ENCODE results near the gene GPR55.
"Not testable (repeated sequence)": the region's sequence is repeated elsewhere in the genome, so short reads cannot be mapped to it uniquely, and the experiment has no call there.

The GPR55 gene

GRCh38 chr2:230924470-230925341, at the start of gene GPR55:
Gene GPR55, minus strand, starts transcription at chr2:230925242. Its CDS starts 14,280 bp downstream, at chr2:230910962.
- DNase-seq (ENCODE audit: low spot score) = peak; percentile 91

- peak; percentile 88 for DNase-seq (ENCODE audit: low spot score)
Measured at GRCh38 chr2:230974096-230974913, 49.3 kb upstream of the GPR55 start.

- DNase-seq (ENCODE audit: low spot score) = no peak
Measured at GRCh38 chr2:230972046-230972445, 47.0 kb upstream of the GPR55 start.

- DNase-seq (ENCODE audit: low spot score) = no peak
Measured at GRCh38 chr2:230969659-230970015, 44.6 kb upstream of the GPR55 start.

GRCh38 chr2:230968921-230969658, 44.0 kb upstream of the GPR55 start:
- no peak for DNase-seq (ENCODE audit: low spot score)

- not testable (repeated sequence) for DNase-seq (ENCODE audit: low spot score)
Measured at GRCh38 chr2:230968314-230968713, 43.3 kb upstream of the GPR55 start.

- no peak for DNase-seq (ENCODE audit: low spot score)
Measured at GRCh38 chr2:230967113-230967512, 42.1 kb upstream of the GPR55 start.

GRCh38 chr2:230964136-230964730, 39.2 kb upstream of the GPR55 start:
- no peak for DNase-seq (ENCODE audit: low spot score)

- DNase-seq (ENCODE audit: low spot score) = no peak
Measured at GRCh38 chr2:230961091-230961491, 36.0 kb upstream of the GPR55 start.

GRCh38 chr2:230960026-230960425, 35.0 kb upstream of the GPR55 start:
- no peak for DNase-seq (ENCODE audit: low spot score)

- no peak for DNase-seq (ENCODE audit: low spot score)
Measured at GRCh38 chr2:230958820-230959756, 34.0 kb upstream of the GPR55 start.

GRCh38 chr2:230957756-230958391, 32.8 kb upstream of the GPR55 start:
- no peak for DNase-seq (ENCODE audit: low spot score)

GRCh38 chr2:230956827-230957755, 32.0 kb upstream of the GPR55 start:
- DNase-seq (ENCODE audit: low spot score) = peak; percentile 93

- DNase-seq (ENCODE audit: low spot score) = no peak
Measured at GRCh38 chr2:230955163-230955737, 30.2 kb upstream of the GPR55 start.

GRCh38 chr2:230954746-230955145, 29.7 kb upstream of the GPR55 start:
- no peak for DNase-seq (ENCODE audit: low spot score)

GRCh38 chr2:230953845-230954244, 28.8 kb upstream of the GPR55 start:
- no peak for DNase-seq (ENCODE audit: low spot score)

GRCh38 chr2:230952226-230952956, 27.3 kb upstream of the GPR55 start:
- no peak for DNase-seq (ENCODE audit: low spot score)

GRCh38 chr2:230951396-230951795, 26.4 kb upstream of the GPR55 start:
- no peak for DNase-seq (ENCODE audit: low spot score)

All from activated CD4-positive, alpha-beta T cell treated with anti-CD3 and anti-CD28 coated beads, Interleukin-2, Interleukin-4, amounts not matched to agents 100 ng/mL and 50 ng/mL, durations not matched to agents 16 hours and 8 hours (primary cell).